A673 (cell line): Measurements from ENCODE around the gene FEN1.

Source experiments
- EZH2 ChIP-seq: fragments of 200-600 bp; sonication (generic); IDR thresholded peaks from 2 replicates; pipeline ENCODE4 v1.6.1; 2017; ENCODE audit warnings: borderline replicate concordance, low read depth, mild to moderate bottlenecking, mixed read lengths, antibody characterized with exemption, low read length; ENCODE audit not compliant: poor library complexity, severe bottlenecking
- TF ChIP-seq, protein P1 (sequence below): fragments of 300-800, 200-600 bp; sonication (generic); conservative IDR thresholded peaks from 2 replicates; pipeline ENCODE4 v1.5.1; 2017; ENCODE audit warnings: low read depth, mild to moderate bottlenecking, antibody characterized with exemption, low read length, moderate library complexity, mixed read lengths

DNA sequence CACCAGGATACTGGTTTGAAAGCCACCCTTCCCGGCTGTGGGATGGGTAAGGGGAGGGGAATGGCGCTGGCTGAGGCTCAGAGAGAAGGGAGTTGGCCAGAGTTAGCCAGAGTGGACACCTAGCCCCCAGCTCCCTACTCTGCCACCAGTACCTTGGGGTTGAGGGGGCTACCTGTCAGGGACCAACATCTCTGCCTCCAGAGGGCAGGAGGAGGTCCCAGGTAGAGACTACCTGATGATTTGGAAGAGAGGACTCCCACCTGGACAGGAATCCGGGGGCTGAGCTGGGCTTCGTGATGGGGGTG lies 36.6 kb upstream of the FEN1 start:
- TF ChIP-seq EZH2 = no peak
- TF ChIP-seq, protein P1, sequence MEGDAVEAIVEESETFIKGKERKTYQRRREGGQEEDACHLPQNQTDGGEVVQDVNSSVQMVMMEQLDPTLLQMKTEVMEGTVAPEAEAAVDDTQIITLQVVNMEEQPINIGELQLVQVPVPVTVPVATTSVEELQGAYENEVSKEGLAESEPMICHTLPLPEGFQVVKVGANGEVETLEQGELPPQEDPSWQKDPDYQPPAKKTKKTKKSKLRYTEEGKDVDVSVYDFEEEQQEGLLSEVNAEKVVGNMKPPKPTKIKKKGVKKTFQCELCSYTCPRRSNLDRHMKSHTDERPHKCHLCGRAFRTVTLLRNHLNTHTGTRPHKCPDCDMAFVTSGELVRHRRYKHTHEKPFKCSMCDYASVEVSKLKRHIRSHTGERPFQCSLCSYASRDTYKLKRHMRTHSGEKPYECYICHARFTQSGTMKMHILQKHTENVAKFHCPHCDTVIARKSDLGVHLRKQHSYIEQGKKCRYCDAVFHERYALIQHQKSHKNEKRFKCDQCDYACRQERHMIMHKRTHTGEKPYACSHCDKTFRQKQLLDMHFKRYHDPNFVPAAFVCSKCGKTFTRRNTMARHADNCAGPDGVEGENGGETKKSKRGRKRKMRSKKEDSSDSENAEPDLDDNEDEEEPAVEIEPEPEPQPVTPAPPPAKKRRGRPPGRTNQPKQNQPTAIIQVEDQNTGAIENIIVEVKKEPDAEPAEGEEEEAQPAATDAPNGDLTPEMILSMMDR = no peak
